ENCODE data around the gene NINL. TPM values are rescaled to one million over a fixed set of nuclear protein-coding genes. Genes with fewer than 3 reads are reported as not detected.

The NINL gene
- total RNA-seq, 4 donors from 2014 or later: 4.0 to 16.5 (median 7.9) TPM

- no peak for DNase-seq
- Histone ChIP-seq H3K27ac (no peak overlapping the region), H3K9me3 (no peaks in the 10 kb centered on the region), H3K4me1 (no peaks in the 10 kb centered on the region), H3K36me3 (no peaks in the 10 kb centered on the region), H3K4me3 (no peak overlapping the region), H3K27me3 (no peaks in the 10 kb centered on the region)
- no peak for TF ChIP-seq POLR2A (IDR thresholded peaks at IDR 0.05)
- TF ChIP-seq CTCF (IDR thresholded peaks at IDR 0.05): no peak
Observed at GRCh38 chr20:25496968-25497401, 88.3 kb downstream of the NINL start.

- no peaks in the 10 kb centered on the region for H3K36me3 ChIP-seq
- no peaks in the 10 kb centered on the region for H3K27me3 ChIP-seq
- TF ChIP-seq CTCF (IDR thresholded peaks at IDR 0.05) (no peak), POLR2A (IDR thresholded peaks at IDR 0.05) (no peak)
- H3K27ac ChIP-seq: no peak overlapping the region
- DNase-seq: no peak
- H3K4me3 ChIP-seq: no peak overlapping the region
- no peaks in the 10 kb centered on the region for H3K4me1 ChIP-seq
- no peaks in the 10 kb centered on the region for H3K9me3 ChIP-seq
Observed at GRCh38 chr20:25496165-25496967, 89.0 kb downstream of the NINL start.

GRCh38 chr20:25495189-25495824 lies 90.0 kb downstream of the NINL start:
- H3K36me3 ChIP-seq: no peaks in the 10 kb centered on the region
- TF ChIP-seq CTCF (IDR thresholded peaks at IDR 0.05) (no peak), POLR2A (IDR thresholded peaks at IDR 0.05) (no peak)
- no peaks in the 10 kb centered on the region for H3K4me1 ChIP-seq
- H3K9me3 ChIP-seq: no peaks in the 10 kb centered on the region
- no peak overlapping the region for H3K4me3 ChIP-seq
- H3K27ac ChIP-seq: no peak overlapping the region
- DNase-seq: no peak
- no peaks in the 10 kb centered on the region for H3K27me3 ChIP-seq

GRCh38 chr20:25494506-25495188 lies 90.7 kb downstream of the NINL start:
- Histone ChIP-seq H3K9me3 (no peaks in the 10 kb centered on the region), H3K4me1 (no peaks in the 10 kb centered on the region), H3K36me3 (no peaks in the 10 kb centered on the region), H3K27ac (no peak overlapping the region), H3K27me3 (no peaks in the 10 kb centered on the region), H3K4me3 (no peak overlapping the region)
- TF ChIP-seq POLR2A (IDR thresholded peaks at IDR 0.05) (no peak), CTCF (IDR thresholded peaks at IDR 0.05) (no peak)
- DNase-seq: no peak

GRCh38 chr20:25493748-25494505 lies 91.4 kb downstream of the NINL start:
- Histone ChIP-seq H3K4me3 (no peak overlapping the region), H3K27me3 (no peaks in the 10 kb centered on the region), H3K36me3 (no peaks in the 10 kb centered on the region)

More at GRCh38 chr20:25493748-25494505, 91.4 kb downstream of the NINL start:
- DNase-seq: no peak
- H3K4me1 ChIP-seq: no peaks in the 10 kb centered on the region
- H3K27ac ChIP-seq: no peak overlapping the region
- TF ChIP-seq POLR2A (IDR thresholded peaks at IDR 0.05): no peak
- TF ChIP-seq CTCF (IDR thresholded peaks at IDR 0.05): no peak
- H3K9me3 ChIP-seq: no peaks in the 10 kb centered on the region

All from Peyer's patch (tissue), 4 donors.